Raji (cell line): ENCODE results near the gene HABP4.

Experiments
- POLR2A ChIP-seq: IDR thresholded peaks from 2 replicates; pipeline ENCODE4 v1.6.1; 2011; ENCODE audit warnings: low read depth, low read length, control low read depth; ENCODE audit not compliant: insufficient read depth

The HABP4 gene

DNA sequence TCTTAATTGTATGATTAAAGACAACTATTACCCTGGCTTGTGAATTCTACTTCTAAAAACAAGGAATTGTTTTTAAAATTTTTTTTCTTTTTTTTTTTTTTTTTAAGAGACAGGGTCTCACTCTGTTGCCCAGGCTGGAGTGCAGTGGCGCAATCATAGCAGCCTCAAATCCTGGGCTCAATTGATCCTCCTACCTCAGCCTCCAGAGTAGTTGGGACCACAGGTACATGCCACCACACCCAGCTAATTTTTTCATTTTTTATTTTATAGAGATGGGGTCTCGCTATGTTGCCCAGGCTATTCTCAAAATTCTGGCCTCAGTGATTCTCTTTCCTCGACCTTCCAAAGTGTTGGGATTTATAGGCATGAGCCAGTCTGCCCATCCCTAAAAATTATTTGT is 62.3 kb downstream of the HABP4 start:
- no peak for TF ChIP-seq POLR2A

DNA sequence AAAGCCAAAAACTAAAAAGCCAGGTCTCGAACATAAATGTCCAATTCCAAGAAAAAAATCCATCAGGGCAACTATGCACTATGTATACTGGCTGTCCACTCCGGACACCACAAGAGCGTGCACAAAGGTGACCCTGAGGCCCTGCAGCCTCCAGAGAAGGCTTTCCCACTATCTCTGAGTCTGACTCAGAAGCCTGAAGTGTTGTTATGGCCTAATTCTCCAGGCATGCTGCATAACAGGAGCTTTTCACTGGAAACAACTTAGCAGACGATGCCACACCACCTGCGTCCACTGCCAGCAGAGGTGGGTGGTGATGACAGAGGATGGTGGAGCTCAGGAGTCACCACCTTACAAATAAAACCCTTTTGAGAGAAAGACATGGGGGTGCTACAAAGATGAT is 63.7 kb downstream of the HABP4 start:
- TF ChIP-seq POLR2A: no peak

DNA sequence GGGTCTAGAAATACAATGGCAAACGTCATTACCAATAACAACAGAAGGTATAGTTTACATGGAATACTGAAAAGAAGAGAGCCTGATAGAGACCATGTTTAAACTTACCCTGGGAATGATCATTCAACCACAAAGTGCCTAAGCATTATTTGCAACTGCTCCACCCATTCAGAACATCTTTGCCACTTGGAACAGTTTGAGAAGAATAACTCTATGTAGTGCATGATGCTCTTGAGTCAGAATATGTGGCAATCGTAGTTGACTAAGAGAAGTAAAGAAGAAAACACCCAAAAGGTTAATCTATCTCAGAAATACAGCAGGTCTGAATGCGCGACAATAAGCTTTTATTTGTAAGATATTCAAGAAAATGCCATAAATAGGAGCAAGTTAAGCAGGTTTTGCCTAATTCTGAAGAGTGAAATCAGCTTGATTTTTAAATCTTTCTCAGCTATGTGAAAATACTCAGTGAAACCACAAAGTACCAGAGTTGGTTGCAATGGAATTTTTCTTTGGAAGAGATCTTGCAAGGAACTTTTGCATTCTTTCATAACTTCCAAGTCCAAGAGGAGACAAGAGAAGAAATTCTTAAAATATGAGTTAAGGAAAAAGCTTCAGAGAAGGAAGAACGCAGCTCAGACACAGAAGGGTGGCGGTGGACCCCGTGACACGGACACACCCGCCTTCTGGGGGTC is 64.3 kb downstream of the HABP4 start:
- TF ChIP-seq POLR2A: no peak

DNA sequence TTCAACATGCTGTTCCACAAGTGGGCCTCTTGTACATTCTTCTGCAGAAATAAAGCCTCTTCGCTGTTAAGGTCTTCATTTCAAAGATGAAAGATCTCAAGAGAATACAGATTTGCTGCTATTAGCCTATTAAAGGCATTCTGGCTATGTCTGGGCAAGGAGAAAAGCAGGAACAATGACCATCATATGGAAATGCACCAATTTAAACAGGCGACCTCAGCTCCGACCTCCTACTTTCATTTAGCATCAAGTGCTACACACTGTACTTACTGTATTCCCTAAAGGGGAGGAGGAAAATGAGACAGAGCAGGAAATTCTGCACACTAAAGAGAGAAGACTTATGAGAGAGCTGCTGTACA is 64.8 kb downstream of the HABP4 start:
- no peak for TF ChIP-seq POLR2A

DNA sequence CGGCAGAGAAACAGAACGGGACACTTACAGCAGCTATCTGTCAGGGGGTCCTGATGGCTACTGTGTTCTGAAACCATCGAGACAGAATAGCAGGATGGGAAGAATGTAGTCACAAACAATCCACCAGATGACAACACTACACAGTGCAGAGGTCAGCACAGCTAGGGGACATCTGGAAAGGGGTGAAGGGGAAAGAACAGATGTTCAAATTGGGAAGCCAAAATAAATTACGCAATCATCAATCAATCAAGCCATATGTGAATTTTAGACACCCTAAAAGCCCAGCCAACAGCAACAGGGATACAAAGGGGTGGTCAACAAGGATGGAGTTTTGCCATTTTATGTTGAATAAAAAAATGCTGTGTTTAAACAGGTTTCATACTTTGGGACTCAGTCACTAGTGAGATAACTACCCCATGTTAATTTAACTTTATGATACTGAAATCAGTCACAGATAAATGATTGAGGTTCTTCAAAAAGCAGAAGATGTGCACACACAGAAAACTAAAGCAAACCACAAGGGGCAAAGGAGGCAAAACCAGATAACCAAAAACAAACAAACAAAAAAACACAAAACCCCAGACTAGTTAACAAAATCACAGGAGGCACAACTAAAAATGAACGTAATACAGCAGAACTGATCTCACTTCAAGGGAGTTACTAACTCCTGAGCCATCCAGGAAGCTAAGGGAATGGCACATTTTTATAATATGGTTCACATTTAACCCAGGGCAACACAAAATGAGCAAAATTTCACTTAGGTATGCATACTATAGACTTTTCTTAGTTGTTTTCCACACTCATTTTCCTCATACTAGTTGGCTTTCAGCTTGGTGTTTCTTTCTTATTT is 65.9 kb downstream of the HABP4 start:
- no peak for TF ChIP-seq POLR2A

DNA sequence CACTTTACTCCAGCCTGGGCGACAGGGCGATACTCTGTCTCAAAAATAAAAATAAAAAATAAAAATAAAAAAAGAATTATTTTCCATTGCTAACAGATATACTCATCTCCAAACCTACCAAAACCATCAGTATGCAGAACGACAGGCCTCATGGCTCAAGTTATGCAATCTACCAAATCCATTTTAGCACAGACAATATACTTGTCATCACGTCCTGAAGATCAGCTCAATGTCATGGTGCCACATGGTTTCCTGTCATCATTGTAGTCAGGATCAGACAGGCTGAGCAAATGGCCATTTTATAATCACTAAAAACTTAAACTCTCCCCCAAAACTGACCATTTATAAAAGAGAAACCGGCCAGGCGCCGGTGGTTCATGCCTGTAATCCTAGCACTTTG is 69.1 kb downstream of the HABP4 start:
- TF ChIP-seq POLR2A: no peak

DNA sequence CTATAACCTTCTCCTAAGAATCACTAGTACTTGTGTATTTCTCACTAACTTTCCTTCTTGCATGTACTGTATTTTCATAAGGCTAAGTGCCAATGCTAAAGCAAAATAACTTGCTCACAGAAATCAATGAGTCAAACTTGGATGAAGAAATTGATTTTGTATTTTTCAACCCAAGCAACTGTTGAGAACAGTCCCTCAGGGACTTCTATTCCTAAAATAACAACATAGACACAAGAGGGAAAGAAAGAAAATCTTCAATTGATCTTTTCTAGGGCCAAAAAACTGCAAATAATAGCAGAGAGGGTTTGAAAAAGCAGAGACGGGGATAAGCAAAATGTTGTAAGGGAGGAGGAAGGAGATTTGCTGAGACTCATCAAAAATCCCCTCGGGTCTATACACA is 69.8 kb downstream of the HABP4 start:
- no peak for TF ChIP-seq POLR2A

DNA sequence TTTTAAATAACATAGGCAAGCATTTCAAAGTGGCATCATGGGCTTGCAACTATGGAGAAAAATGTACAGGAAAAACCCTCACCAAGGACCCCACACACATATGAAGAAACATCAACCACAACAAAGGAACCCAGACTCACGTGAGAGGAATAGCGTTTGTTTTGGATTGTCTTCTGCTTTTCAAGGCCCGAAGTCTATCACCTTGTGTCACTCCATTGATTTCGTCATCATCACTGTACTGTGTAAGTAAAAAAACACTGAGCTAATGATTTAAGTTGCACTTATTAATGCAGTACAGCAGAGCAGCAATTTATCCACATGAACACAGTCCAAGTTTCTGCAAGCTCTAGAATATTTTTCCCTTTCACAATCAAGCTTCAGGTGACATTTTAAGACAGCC is 72.4 kb downstream of the HABP4 start:
- no peak for TF ChIP-seq POLR2A

DNA sequence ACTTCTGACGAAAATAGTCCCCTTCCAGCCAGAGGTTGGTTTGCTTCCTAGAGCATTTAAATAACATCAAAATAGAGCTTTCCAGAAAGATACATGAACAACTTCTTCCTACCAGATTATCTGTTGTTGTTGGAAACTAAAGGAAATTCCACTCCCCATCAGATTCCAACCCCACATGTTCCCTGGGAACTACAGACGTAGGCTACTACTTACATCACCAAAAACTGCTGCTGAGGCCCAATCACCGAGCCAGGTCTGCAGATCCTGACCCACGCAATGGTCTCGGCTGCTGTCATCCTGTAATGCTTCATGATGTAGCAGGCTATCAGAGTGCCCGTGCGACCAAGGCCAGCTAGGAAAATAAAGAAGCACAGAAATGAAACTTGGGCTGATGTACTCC is 73.4 kb downstream of the HABP4 start:
- no peak for TF ChIP-seq POLR2A

DNA sequence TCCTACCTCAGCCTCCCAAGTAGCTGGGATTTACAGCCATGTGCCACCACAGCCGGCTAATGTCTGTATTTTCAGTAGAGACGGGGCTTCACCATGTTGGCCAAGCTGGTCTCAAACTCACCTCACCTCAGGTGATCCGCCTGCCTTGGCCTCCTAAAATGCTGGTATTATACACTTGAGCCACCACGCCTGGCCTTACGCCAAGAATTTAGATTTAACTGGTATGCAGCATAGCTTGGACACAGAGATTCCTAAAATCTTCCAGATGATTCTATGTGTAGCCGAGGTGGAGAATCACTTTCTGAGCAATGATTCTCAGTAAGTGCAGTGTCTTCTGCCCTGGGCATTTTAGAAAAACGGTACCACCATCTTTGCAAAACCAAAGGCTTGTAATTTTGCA is 74.1 kb downstream of the HABP4 start:
- no peak for TF ChIP-seq POLR2A

DNA sequence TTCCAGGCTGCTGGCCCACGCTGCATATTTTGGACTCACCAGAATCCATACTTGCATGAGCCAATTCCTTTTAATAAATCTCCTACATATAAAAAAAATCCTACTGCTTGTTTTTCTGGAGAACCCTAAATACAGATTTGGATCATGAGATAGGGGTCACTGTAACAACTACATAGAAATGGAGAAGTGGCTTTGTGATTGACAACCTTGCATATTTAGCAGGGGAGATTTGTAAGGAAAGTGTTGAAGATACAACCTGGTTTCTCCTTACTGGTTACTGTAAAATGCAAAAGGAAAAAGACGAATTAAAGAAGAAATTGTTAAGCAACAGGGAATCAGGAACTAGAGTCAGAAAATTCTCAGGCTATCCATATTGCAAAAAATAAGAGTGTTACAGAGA is 74.8 kb downstream of the HABP4 start:
- TF ChIP-seq POLR2A: no peak

DNA sequence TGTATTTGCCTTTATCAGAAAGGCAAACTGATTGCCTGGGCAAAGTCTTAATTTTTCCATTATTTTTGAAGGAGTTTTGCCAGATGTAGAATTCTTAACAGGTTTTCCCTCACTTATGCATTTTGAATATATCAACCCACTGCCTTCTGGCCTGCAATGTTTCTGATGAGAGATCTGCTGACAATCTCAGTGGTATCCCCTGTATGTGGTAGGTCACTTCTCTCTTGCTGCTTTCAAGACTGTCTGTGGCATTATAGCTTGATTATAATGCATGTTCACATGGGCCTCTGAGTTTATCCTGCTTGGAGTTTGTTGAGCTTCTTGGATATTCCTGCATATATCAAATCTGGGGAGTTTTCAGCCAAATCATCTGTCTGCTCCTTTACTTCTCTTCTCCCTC is 82.2 kb downstream of the HABP4 start:
- TF ChIP-seq POLR2A: no peak

DNA sequence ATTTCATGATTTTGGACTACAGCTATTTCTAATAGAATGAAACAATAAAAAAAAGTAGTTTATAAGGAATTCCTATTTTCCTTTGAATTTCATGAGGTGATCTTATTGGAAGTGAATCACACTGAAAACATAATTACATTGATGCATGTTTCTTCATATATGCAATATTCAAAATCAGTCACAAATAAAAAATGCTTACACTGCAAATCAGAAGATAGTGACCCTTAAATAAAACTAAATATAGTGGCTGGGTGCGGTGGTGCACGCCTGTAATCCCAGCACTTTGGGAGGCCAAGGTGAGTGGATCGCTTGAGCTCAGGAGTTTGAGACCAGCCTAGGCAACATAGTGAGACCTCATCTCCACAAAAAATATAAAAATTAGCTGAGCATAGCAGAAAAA is 90.1 kb downstream of the HABP4 start:
- no peak for TF ChIP-seq POLR2A
